GM06990 (cell line): Measurements from ENCODE around the gene YAP1.
A peak's percentile ranks its signal among the peaks of the same experiment; 100 is the strongest.

Experiments used
- DNase-seq: peaks from one replicate; pipeline ENCODE4 v3.0.0-alpha.2; 2011; ENCODE audit not compliant: insufficient read length; ENCODE audit errors: extremely low read depth
- H3K27me3 ChIP-seq: replicated peaks from 2 replicates; pipeline ENCODE4 v1.6.0; 2011; ENCODE audit warnings: low read length; ENCODE audit not compliant: control insufficient read depth, insufficient read depth
- H3K36me3 ChIP-seq: 2 replicates; pipeline ENCODE4 v1.5.1; 2011; ENCODE audit warnings: low read length; ENCODE audit not compliant: control insufficient read depth, insufficient read depth
- H3K4me3 ChIP-seq: replicated peaks from 2 replicates; pipeline ENCODE4 v1.5.1; 2011; ENCODE audit warnings: low read depth, mild to moderate bottlenecking, control low read depth, low read length
- TF ChIP-seq, protein P1 (sequence below): IDR thresholded peaks from 2 replicates; pipeline ENCODE4 v1.5.1; 2011; ENCODE audit warnings: low read length, control low read depth, mild to moderate bottlenecking, inconsistent platforms; ENCODE audit not compliant: insufficient read depth, poor library complexity, severe bottlenecking

Gene YAP1

DNA sequence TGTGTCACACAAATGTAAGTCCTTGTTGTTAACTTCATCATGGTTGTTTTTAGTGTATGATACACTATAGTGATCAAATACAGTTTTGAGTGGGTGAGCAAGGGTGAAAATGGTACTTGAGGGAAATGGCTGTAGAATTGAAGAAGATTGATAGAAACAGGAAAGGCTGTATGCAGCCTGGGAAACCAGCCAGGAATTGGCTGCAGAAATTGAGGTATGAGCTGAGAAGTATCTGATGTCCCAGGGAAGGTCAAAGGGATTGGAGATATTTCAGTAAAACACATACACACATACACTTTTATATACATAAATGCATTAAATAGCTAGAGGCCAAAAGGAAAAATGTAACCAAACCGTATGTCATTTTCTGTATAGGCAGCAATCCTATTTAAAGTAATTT, 13.1 kb upstream of the YAP1 start:
- DNase-seq: no peak
- TF ChIP-seq, protein P1, sequence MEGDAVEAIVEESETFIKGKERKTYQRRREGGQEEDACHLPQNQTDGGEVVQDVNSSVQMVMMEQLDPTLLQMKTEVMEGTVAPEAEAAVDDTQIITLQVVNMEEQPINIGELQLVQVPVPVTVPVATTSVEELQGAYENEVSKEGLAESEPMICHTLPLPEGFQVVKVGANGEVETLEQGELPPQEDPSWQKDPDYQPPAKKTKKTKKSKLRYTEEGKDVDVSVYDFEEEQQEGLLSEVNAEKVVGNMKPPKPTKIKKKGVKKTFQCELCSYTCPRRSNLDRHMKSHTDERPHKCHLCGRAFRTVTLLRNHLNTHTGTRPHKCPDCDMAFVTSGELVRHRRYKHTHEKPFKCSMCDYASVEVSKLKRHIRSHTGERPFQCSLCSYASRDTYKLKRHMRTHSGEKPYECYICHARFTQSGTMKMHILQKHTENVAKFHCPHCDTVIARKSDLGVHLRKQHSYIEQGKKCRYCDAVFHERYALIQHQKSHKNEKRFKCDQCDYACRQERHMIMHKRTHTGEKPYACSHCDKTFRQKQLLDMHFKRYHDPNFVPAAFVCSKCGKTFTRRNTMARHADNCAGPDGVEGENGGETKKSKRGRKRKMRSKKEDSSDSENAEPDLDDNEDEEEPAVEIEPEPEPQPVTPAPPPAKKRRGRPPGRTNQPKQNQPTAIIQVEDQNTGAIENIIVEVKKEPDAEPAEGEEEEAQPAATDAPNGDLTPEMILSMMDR: no peak
- Histone ChIP-seq H3K27me3 (no peaks in the 10 kb centered on the region), H3K36me3 (no peaks in the 10 kb centered on the region), H3K4me3 (no peak overlapping the region)

DNA sequence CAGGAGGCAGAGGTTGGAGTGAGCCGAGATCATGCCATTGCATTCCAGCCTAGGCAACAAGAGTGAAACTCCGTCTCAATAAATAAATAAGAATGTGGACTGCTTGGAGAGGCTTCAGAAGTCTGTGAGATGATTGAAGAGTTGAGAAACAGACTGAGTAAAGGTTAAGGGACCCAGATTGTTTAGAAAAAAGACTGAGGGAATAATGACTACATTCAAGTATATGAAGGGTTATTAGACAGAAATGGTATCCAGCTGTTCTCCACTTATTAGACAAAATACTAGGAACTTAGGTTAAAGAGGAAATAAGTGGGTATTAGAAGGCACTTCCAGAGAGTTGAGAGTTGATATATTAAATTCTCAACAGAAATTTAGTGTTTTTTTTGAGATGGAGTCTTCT, 10.5 kb upstream of the YAP1 start:
- no peak for DNase-seq
- no peak overlapping the region for H3K4me3 ChIP-seq
- H3K36me3 ChIP-seq: no peaks in the 10 kb centered on the region
- TF ChIP-seq, protein P1: no peak
- H3K27me3 ChIP-seq: no peaks in the 10 kb centered on the region; the same call in 1 of the 2 replicates

DNA sequence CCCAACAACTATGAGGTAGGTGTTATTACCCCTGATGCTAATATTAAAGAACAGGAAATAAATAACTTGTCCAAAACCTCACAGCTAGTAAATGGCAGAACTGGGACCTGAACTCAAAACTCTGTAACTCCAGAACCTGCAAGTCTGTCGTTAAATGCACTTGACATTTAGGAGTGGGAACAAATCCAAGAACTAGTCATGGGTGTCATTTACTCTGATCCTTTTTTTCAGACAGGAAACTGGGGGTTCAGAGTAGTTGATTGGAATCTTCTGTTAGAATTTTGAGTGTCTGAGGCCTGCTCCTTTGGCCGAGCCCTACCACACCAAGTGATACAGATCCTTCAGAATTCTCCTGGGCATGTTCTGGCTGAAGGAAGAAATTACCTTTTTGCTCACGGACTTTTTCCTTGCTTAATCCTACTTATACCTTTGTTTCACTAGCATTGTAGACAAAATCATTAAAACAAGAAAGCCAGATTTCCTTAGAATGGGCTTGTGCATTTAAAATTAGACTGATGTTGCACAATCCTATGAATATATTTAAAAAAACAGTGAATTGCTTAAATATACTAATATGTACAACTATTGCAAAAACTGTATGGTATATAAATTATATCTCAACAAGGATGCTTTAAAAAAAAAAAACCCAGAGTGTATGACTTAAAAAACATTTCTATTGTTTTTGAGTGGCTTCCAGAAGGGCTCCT, 1.4 kb upstream of the YAP1 start:
- no peak for DNase-seq
- H3K27me3 ChIP-seq: no peaks in the 10 kb centered on the region; the same call in none of the 2 replicates
- H3K36me3 ChIP-seq: no peaks in the 10 kb centered on the region
- no peak overlapping the region for H3K4me3 ChIP-seq
- TF ChIP-seq, protein P1: no peak

DNA sequence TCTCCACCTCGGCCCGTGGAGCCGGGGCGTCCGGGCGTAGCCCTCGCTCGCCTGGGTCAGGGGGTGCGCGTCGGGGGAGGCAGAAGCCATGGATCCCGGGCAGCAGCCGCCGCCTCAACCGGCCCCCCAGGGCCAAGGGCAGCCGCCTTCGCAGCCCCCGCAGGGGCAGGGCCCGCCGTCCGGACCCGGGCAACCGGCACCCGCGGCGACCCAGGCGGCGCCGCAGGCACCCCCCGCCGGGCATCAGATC, 439 bp downstream of the YAP1 start:
- TF ChIP-seq, protein P1: no peak
- Histone ChIP-seq H3K27me3 (no peaks in the 10 kb centered on the region; the same call in none of the 2 replicates), H3K4me3 (no peak overlapping the region), H3K36me3 (no peaks in the 10 kb centered on the region)
- DNase-seq: no peak

DNA sequence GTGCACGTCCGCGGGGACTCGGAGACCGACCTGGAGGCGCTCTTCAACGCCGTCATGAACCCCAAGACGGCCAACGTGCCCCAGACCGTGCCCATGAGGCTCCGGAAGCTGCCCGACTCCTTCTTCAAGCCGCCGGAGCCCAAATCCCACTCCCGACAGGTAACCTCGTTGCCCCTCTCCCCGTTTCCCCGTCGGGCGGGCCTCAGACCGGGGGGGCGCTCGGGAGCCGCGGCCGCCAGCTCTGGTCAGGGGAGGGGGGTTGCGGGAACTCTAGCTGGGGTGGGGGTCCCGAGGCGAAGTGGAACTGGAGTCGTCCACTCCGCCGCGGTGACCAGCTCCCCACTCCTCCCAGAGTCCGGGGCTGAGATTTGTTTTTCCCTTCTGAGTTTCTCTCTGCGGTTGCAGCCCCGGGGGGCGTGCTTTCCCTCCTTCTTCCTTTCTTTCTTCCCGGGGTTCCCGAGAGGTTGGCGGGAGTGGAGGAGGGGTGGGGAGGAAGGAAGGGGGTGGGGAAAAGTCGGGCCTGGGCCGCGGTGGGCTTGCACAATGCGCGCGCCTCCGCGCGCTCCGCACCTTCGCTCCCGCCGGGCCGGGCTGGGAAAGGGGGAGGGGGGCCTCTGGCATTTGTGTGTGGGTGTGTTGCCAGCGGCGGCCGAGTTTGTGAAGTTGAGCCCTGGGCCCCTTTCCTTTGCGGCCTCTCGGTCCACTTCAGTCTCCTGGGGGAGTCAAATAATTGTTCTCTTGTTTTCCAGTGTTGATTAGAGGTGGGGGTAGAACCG, 952 bp downstream of the YAP1 start:
- H3K27me3 ChIP-seq: no peaks in the 10 kb centered on the region; the same call in none of the 2 replicates
- DNase-seq: peak; percentile 13
- H3K36me3 ChIP-seq: no peaks in the 10 kb centered on the region
- TF ChIP-seq, protein P1: no peak
- H3K4me3 ChIP-seq: no peak overlapping the region
